Vagina (tissue), 2 donors: ENCODE measurements around the gene DDHD1. TPM values are rescaled to one million over a fixed set of nuclear protein-coding genes. Genes with fewer than 3 reads are reported as not detected.

Experiments
- DNase-seq, 2 donors: peaks; one replicate each; pipeline ENCODE4 v3.0.0-alpha.2; 2017; ENCODE audit errors: extremely low spot score in 2 of 2
- H3K27ac ChIP-seq: fragments of 200-600 bp; sonication (generic); one replicate; pipeline ENCODE4 v1.5.1; 2019
- H3K27me3 ChIP-seq: fragments of 200-600 bp; sonication (generic); one replicate; pipeline ENCODE4 v1.5.1; 2019
- H3K36me3 ChIP-seq, 2 donors: fragments of 200-600 bp; sonication (generic); one replicate each; pipeline ENCODE4 v1.5.1; 2017 to 2019
- H3K4me1 ChIP-seq: fragments of 200-600 bp; sonication (generic); one replicate; pipeline ENCODE4 v1.5.1; 2019
- H3K4me3 ChIP-seq, 2 donors: fragments of 200-600 bp; sonication (generic); 1 replicate in 1 of 2; 2 replicates in 1 of 2; pipeline ENCODE4 v1.5.1; 2016 to 2019
- H3K9me3 ChIP-seq: fragments of 200-600 bp; sonication (generic); one replicate; pipeline ENCODE4 v1.5.1; 2019
- POLR2A ChIP-seq, 2 donors: fragments of 450-650 bp; IDR thresholded peaks; one replicate each; pipeline ENCODE4 v1.6.1; 2017; ENCODE audit warnings: antibody characterized with exemption in 2 of 2, mild to moderate bottlenecking in 2 of 2, moderate library complexity in 2 of 2
- POLR2AphosphoS5 ChIP-seq, 2 donors: sonication (generic); formaldehyde crosslinking; IDR thresholded peaks; one replicate each; pipeline ENCODE4 v1.9.0; 2017; ENCODE audit warnings: antibody characterized with exemption in 2 of 2, mild to moderate bottlenecking in 2 of 2, low read depth in 1 of 2; ENCODE audit not compliant: insufficient read depth in 1 of 2
- intact Hi-C: fragments of 100-400 bp; cut with DNase I; formaldehyde crosslinking; loops from one replicate; pipeline ENCODE4 v1.15.1; 2023
- total RNA-seq: library from RNA; depleted of rRNA; stranded (reverse); fragments of >200 nt; gene quantifications from one replicate; pipeline ENCODE4 v1.2.3, GENCODE V29; 2016
- TF ChIP-seq, protein P1 (sequence below), 3 experiments: fragments of 450-650 bp in 2 of 3; fragments of 200-600 bp in 1 of 3; sonication (generic) in 1 of 3; IDR thresholded peaks; one replicate each; pipeline ENCODE4 v1.5.1; 2017 to 2019; ENCODE audit warnings: antibody characterized with exemption in 3 of 3, mild to moderate bottlenecking in 2 of 3, moderate library complexity in 2 of 3

The DDHD1 gene
- total RNA-seq, 1 donor from 2014 or later = 17.4 TPM

DNA sequence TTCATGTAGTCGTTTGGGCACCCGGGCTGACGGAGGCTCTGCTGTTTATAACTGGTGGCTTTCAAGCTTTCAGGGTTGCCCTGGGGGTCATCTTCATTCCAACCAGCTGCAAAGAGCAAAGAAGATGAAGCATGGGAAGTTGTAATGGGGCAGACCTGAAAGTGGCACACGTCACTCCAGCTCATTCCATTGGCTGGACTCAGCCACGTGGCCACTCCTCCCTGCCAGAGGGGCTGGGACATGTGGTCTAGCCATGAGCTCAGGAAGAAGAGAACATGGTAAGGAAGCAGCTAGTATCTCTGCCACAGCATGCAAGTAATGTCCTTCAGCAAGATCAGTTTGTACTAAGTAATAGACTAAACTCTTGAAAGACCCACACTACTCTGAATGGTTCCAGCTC is 150.5 kb downstream of the DDHD1 start:
- TF ChIP-seq POLR2A (IDR thresholded peaks at IDR 0.05) (no peak), POLR2AphosphoS5 (IDR thresholded peaks at IDR 0.05; ENCODE audit: insufficient read depth in 1 of 2, low read depth in 1 of 2) (no peak)
- TF ChIP-seq, protein P1, sequence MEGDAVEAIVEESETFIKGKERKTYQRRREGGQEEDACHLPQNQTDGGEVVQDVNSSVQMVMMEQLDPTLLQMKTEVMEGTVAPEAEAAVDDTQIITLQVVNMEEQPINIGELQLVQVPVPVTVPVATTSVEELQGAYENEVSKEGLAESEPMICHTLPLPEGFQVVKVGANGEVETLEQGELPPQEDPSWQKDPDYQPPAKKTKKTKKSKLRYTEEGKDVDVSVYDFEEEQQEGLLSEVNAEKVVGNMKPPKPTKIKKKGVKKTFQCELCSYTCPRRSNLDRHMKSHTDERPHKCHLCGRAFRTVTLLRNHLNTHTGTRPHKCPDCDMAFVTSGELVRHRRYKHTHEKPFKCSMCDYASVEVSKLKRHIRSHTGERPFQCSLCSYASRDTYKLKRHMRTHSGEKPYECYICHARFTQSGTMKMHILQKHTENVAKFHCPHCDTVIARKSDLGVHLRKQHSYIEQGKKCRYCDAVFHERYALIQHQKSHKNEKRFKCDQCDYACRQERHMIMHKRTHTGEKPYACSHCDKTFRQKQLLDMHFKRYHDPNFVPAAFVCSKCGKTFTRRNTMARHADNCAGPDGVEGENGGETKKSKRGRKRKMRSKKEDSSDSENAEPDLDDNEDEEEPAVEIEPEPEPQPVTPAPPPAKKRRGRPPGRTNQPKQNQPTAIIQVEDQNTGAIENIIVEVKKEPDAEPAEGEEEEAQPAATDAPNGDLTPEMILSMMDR (IDR thresholded peaks at IDR 0.05) = no peak
- Histone ChIP-seq H3K4me3 (no peak overlapping the region), H3K36me3 (no peaks in the 10 kb centered on the region), H3K27me3 (no peaks in the 10 kb centered on the region), H3K4me1 (no peaks in the 10 kb centered on the region), H3K27ac (no peak overlapping the region), H3K9me3 (no peaks in the 10 kb centered on the region)
- intact Hi-C loops = no loop called here
- DNase-seq = no peak

DNA sequence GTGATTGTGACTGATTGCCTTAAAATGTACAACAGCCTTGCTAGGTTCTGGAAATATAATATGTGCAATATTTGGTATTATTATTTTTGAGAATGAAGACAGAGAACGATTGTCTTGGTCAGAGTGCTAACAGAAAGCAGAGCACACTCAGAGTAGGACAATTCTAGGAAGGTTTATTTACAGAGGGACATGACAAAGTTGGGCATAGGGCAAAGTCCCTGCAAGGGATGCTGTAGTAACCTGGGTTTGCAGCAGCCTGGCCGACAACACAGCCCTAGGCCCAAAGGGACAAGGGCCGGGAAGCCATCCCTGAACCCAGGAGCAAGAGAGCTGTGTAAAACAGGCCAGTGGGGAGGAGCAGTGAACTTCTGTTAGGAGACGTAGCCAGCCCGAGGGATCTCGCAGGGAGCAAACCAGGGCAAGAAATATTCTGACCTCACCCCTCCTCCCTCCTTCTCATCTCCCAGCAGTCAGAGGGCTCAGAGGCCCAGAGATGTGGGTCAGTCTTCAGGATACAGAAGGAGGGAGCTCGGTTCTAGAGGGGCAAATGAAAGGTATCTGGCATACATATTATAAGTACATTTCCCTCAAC is 151.2 kb downstream of the DDHD1 start:
- Histone ChIP-seq H3K27me3 (no peaks in the 10 kb centered on the region), H3K36me3 (no peaks in the 10 kb centered on the region), H3K4me3 (no peak overlapping the region), H3K4me1 (no peaks in the 10 kb centered on the region), H3K27ac (no peak overlapping the region), H3K9me3 (no peaks in the 10 kb centered on the region)
- intact Hi-C loops = no loop called here
- no peak for DNase-seq
- TF ChIP-seq, protein P1 (IDR thresholded peaks at IDR 0.05) = no peak
- TF ChIP-seq POLR2A (IDR thresholded peaks at IDR 0.05) (no peak), POLR2AphosphoS5 (IDR thresholded peaks at IDR 0.05; ENCODE audit: insufficient read depth in 1 of 2, low read depth in 1 of 2) (no peak)

- no peaks in the 10 kb centered on the region for H3K4me1 ChIP-seq
- no peaks in the 10 kb centered on the region for H3K36me3 ChIP-seq
- no peaks in the 10 kb centered on the region for H3K27me3 ChIP-seq
- intact Hi-C loops = no loop called here
- no peaks in the 10 kb centered on the region for H3K9me3 ChIP-seq
- H3K27ac ChIP-seq = no peak overlapping the region
- H3K4me3 ChIP-seq = no peak overlapping the region
- TF ChIP-seq, protein P1 (IDR thresholded peaks at IDR 0.05) = no peak
- TF ChIP-seq POLR2A (IDR thresholded peaks at IDR 0.05) (no peak), POLR2AphosphoS5 (IDR thresholded peaks at IDR 0.05; ENCODE audit: insufficient read depth in 1 of 2, low read depth in 1 of 2) (no peak)
- no peak for DNase-seq
Observed at GRCh38 chr14:52998376-52999015, 154.6 kb downstream of the DDHD1 start.

- Histone ChIP-seq H3K27ac (no peak overlapping the region), H3K4me1 (no peaks in the 10 kb centered on the region), H3K36me3 (no peaks in the 10 kb centered on the region), H3K9me3 (no peaks in the 10 kb centered on the region), H3K4me3 (no peak overlapping the region), H3K27me3 (no peaks in the 10 kb centered on the region)
- intact Hi-C loops = no loop called here
- no peak for DNase-seq
- TF ChIP-seq, protein P1 (IDR thresholded peaks at IDR 0.05) = no peak
- TF ChIP-seq POLR2A (IDR thresholded peaks at IDR 0.05) (no peak), POLR2AphosphoS5 (IDR thresholded peaks at IDR 0.05; ENCODE audit: insufficient read depth in 1 of 2, low read depth in 1 of 2) (no peak)
Observed at GRCh38 chr14:52996493-52996892, 156.6 kb downstream of the DDHD1 start.

DNA sequence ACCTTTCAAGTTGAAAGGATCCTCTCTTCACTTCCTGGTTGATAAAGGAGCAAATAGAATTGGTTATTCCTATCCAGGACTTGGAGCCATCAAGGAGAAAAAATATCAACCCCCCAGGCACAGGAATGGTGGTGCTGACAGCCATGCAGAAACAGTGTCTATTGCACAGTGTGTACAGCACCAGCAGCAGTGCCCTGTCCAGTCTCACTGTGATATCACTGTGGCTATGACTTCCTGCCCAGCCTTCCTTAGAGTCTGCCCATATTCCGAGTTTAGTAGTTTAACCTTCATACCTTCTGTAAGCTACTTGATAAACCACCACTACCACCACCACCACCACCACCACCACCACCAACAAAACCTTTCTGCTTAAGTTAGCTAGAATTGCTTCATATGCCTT is 157.1 kb downstream of the DDHD1 start:
- TF ChIP-seq, protein P1 (IDR thresholded peaks at IDR 0.05) = no peak
- TF ChIP-seq POLR2AphosphoS5 (IDR thresholded peaks at IDR 0.05; ENCODE audit: insufficient read depth in 1 of 2, low read depth in 1 of 2) (no peak), POLR2A (IDR thresholded peaks at IDR 0.05) (no peak)
- intact Hi-C loops = no loop called here
- no peak overlapping the region for H3K27ac ChIP-seq

More for the DNA sequence above, 157.1 kb downstream of the DDHD1 start:
- no peaks in the 10 kb centered on the region for H3K36me3 ChIP-seq
- no peak overlapping the region for H3K4me3 ChIP-seq
- H3K27me3 ChIP-seq = no peaks in the 10 kb centered on the region
- no peaks in the 10 kb centered on the region for H3K4me1 ChIP-seq
- DNase-seq = no peak
- H3K9me3 ChIP-seq = no peaks in the 10 kb centered on the region
